Neural cell (in vitro differentiated cells): ENCODE measurements around the gene MBD3L1. TPM values are rescaled to one million over a fixed set of nuclear protein-coding genes. Genes with fewer than 3 reads are reported as not detected.

Experiments
- H2AFZ ChIP-seq: fragments of 200-600, 300-800 bp; sonication (generic), shearing (Covaris generic); 2 replicates; pipeline ENCODE4 v1.6.0; 2014; ENCODE audit warnings: low read depth, mild to moderate bottlenecking, antibody characterized with exemption, low read length, moderate library complexity
- H3F3A ChIP-seq: fragments of 200-600 bp; shearing (Covaris generic); 2 replicates; pipeline ENCODE4 v1.6.1; 2016; ENCODE audit warnings: mild to moderate bottlenecking, moderate library complexity, mixed read lengths, antibody characterized with exemption, low read length; ENCODE audit not compliant: insufficient read depth, poor library complexity, severe bottlenecking
- H3K27ac ChIP-seq: fragments of 200-600, 300-800 bp; sonication (generic), shearing (Covaris generic); 2 replicates; pipeline ENCODE4 v1.5.1; 2014; ENCODE audit warnings: mild to moderate bottlenecking, low read length, moderate library complexity
- H3K27me3 ChIP-seq: fragments of 300-800, 200-600 bp; sonication (generic), shearing (Covaris generic); 2 replicates; pipeline ENCODE4 v1.6.0; 2014; ENCODE audit warnings: mild to moderate bottlenecking, low read depth, low read length, moderate library complexity; ENCODE audit not compliant: insufficient read depth
- H3K36me3 ChIP-seq: fragments of 300-800, 200-600 bp; sonication (generic), shearing (Covaris generic); 2 replicates; pipeline ENCODE4 v1.5.1; 2014; ENCODE audit warnings: mild to moderate bottlenecking, antibody characterized with exemption, low read length, moderate library complexity; ENCODE audit not compliant: insufficient read depth
- H3K4me2 ChIP-seq: fragments of 300-800, 200-600 bp; sonication (generic), shearing (Covaris generic); 2 replicates; pipeline ENCODE4 v1.6.0; 2014; ENCODE audit warnings: mild to moderate bottlenecking, low read length
- H3K4me3 ChIP-seq: fragments of 300-800, 200-600 bp; sonication (generic), shearing (Covaris generic); 2 replicates; pipeline ENCODE4 v1.5.1; 2014; ENCODE audit warnings: mild to moderate bottlenecking, low read length, moderate library complexity
- H3K79me2 ChIP-seq: fragments of 200-600 bp; shearing (Covaris generic); replicated peaks from 2 replicates; pipeline ENCODE4 v1.6.0; 2014; ENCODE audit warnings: mild to moderate bottlenecking, low read length, moderate library complexity; ENCODE audit not compliant: insufficient read depth
- H3K9ac ChIP-seq: fragments of 300-800, 200-600 bp; sonication (generic), shearing (Covaris generic); 2 replicates; pipeline ENCODE4 v1.6.1; 2016; ENCODE audit warnings: mild to moderate bottlenecking, low read length, mixed read lengths
- H3K9me2 ChIP-seq: fragments of 200-600 bp; shearing (Covaris generic); 2 replicates; pipeline ENCODE4 v1.6.1; 2016; ENCODE audit warnings: mild to moderate bottlenecking, low read length, mixed read lengths; ENCODE audit not compliant: insufficient read depth
- H3K9me3 ChIP-seq: fragments of 200-600, 300-800 bp; sonication (generic), shearing (Covaris generic); 2 replicates; pipeline ENCODE4 v1.6.1; 2016; ENCODE audit warnings: mild to moderate bottlenecking, mixed run types, low read length, moderate library complexity, mixed read lengths
- H4K20me1 ChIP-seq: fragments of 200-600 bp; shearing (Covaris generic); 2 replicates; pipeline ENCODE4 v1.6.1; 2016; ENCODE audit warnings: mild to moderate bottlenecking, mixed run types; ENCODE audit not compliant: insufficient read depth
- CTCF ChIP-seq: fragments of 450-650 bp; IDR thresholded peaks from 2 replicates; pipeline ENCODE4 v1.5.1; 2014; ENCODE audit warnings: antibody characterized with exemption, mild to moderate bottlenecking, moderate library complexity; ENCODE audit not compliant: poor library complexity, severe bottlenecking
- EP300 ChIP-seq: fragments of 450-650 bp; conservative IDR thresholded peaks from 2 replicates; pipeline ENCODE4 v1.6.1; 2014; ENCODE audit warnings: antibody characterized with exemption, mild to moderate bottlenecking, moderate library complexity; ENCODE audit not compliant: poor library complexity, severe bottlenecking
- EZH2 ChIP-seq: fragments of 200-600, 300-800 bp; shearing (Covaris generic), sonication (generic); IDR thresholded peaks from 2 replicates; pipeline ENCODE4 v1.6.1; 2014; ENCODE audit warnings: antibody characterized with exemption, low read length, borderline replicate concordance, mild to moderate bottlenecking; ENCODE audit not compliant: insufficient read depth, poor library complexity, severe bottlenecking
- MXI1 ChIP-seq: fragments of 450-650 bp; conservative IDR thresholded peaks from 2 replicates; pipeline ENCODE4 v1.6.1; 2014; ENCODE audit warnings: antibody characterized with exemption, mild to moderate bottlenecking; ENCODE audit not compliant: poor library complexity, severe bottlenecking
- POLR2AphosphoS5 ChIP-seq: IDR thresholded peaks from 2 replicates; pipeline ENCODE4 v1.6.1; 2012
- RAD21 ChIP-seq: fragments of 450-650 bp; conservative IDR thresholded peaks from 2 replicates; pipeline ENCODE4 v1.6.1; 2014; ENCODE audit warnings: antibody characterized with exemption, mild to moderate bottlenecking, moderate library complexity
- REST ChIP-seq: IDR thresholded peaks from 2 replicates; pipeline ENCODE4 v1.6.1; 2012; ENCODE audit warnings: borderline replicate concordance
- SMC3 ChIP-seq: fragments of 450-650 bp; conservative IDR thresholded peaks from 2 replicates; pipeline ENCODE4 v1.6.1; 2014; ENCODE audit warnings: antibody characterized with exemption, mild to moderate bottlenecking, moderate library complexity; ENCODE audit not compliant: poor library complexity
- TAF1 ChIP-seq: IDR thresholded peaks from 2 replicates; pipeline ENCODE4 v1.6.1; 2012; ENCODE audit warnings: low read depth
- polyA minus RNA-seq: library from RNA; depleted of rRNA, polyadenylated mRNA; stranded (reverse); fragments of >200 nt; gene quantifications from 2 replicates; pipeline ENCODE4 v1.2.3, GENCODE V29; 2014
- polyA plus RNA-seq: library from polyadenylated mRNA; depleted of rRNA; stranded (reverse); fragments of >200 nt; gene quantifications from 2 replicates; pipeline ENCODE4 v1.2.3, GENCODE V29; 2014

The MBD3L1 gene
- polyA plus RNA-seq (not detected in 2 replicates), polyA minus RNA-seq (not detected in 2 replicates)

GRCh38 chr19:8832132-8833021, at the start of gene MBD3L1, which contains the start of gene ZNF558:
Gene MBD3L1, plus strand, starts transcription at chr19:8832377. Its CDS starts 10,302 bp downstream, at chr19:8842679.
Gene ZNF558, minus strand, starts transcription at chr19:8832304. Its CDS starts 9,645 bp downstream, at chr19:8822659.
- H3K27ac ChIP-seq = peak within 1 kb of the TSS; percentile 86
- H3K27me3 ChIP-seq = no peaks in the 10 kb centered on the region
- H3K9ac ChIP-seq = peak within 1 kb of the TSS; percentile 87
- peak within 1 kb of the TSS; percentile 92 for H3K4me3 ChIP-seq
- H3F3A ChIP-seq = no peaks in the 10 kb centered on the region
- H3K79me2 ChIP-seq = peaks cover 4% of the 10 kb centered on the region
- H3K36me3 ChIP-seq = peaks cover 5% of the 10 kb centered on the region
- H3K9me3 ChIP-seq = no peaks in the 10 kb centered on the region
- H3K9me2 ChIP-seq = no peaks in the 10 kb centered on the region
- peak within 1 kb of the TSS; percentile 85 for H2AFZ ChIP-seq
- peak within 1 kb of the TSS; percentile 46 for H3K4me2 ChIP-seq
- H4K20me1 ChIP-seq = no peaks in the 10 kb centered on the region
- TF ChIP-seq CTCF (peak; percentile 50), SMC3 (peak; percentile 44), TAF1 (no peak), REST (peak; percentile 62), RAD21 (no peak), EP300 (peak; percentile 61), MXI1 (peak; percentile 97), EZH2 (no peak), POLR2AphosphoS5 (peak; percentile 87)

DNA sequence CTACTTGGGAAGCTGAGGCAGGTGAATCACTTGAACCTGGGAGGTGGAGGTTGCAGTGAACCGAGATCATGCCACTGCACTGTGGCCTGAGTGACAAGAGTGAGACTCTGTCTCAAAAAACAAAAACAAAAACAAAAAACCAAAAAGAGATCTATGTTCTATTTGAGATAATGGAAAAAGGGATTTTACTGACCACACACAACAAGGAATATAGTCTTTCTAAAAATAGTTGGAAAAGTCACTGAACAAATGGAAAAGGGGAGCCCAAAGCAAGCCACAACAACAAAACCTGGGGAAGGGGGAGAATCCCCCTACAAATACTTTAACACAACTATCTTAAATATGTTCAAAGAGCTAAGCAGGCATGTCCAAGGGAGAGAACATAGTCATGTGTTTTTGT, 37.4 kb upstream of the MBD3L1 start:
- Histone ChIP-seq H3K9me2 (no peaks in the 10 kb centered on the region), H3K4me2 (no peak overlapping the region), H3K79me2 (no peaks in the 10 kb centered on the region), H3K9me3 (peaks cover 4% of the 10 kb centered on the region), H2AFZ (no peak overlapping the region), H3K27ac (no peak overlapping the region), H3K9ac (no peak overlapping the region), H3K36me3 (no peaks in the 10 kb centered on the region), H3K4me3 (no peak overlapping the region), H3K27me3 (no peaks in the 10 kb centered on the region), H4K20me1 (no peaks in the 10 kb centered on the region), H3F3A (no peaks in the 10 kb centered on the region)
- no peak for TF ChIP-seq REST
- no peak for TF ChIP-seq SMC3
- TF ChIP-seq EP300 = no peak
- TF ChIP-seq EZH2 = no peak
- no peak for TF ChIP-seq CTCF
